Brain microvascular endothelial cell (primary cell): ENCODE results near the gene PHAF1.

ENCODE experiments used
- DNase-seq: peaks from one replicate; pipeline ENCODE4 v3.0.0-alpha.2; 2020
- H3K27ac ChIP-seq: fragments of 250-450 bp; sonication (Bioruptor Pico); 2 replicates; pipeline ENCODE4 v1.5.1; 2020; ENCODE audit warnings: mild to moderate bottlenecking, moderate library complexity
- H3K27me3 ChIP-seq: fragments of 250-450 bp; sonication (Bioruptor Pico); replicated peaks from 2 replicates; pipeline ENCODE4 v1.5.1; 2020; ENCODE audit warnings: mild to moderate bottlenecking
- H3K36me3 ChIP-seq: fragments of 250-450 bp; sonication (Bioruptor Pico); replicated peaks from 2 replicates; pipeline ENCODE4 v1.5.1; 2020; ENCODE audit warnings: mild to moderate bottlenecking
- H3K4me3 ChIP-seq: 2 replicates; pipeline ENCODE4 v1.5.1; 2011; ENCODE audit warnings: low read depth, mild to moderate bottlenecking, control low read depth, low read length, moderate library complexity
- in situ Hi-C: cut with HindIII; loops from 2 replicates; pipeline ENCODE4 v1.10.0; 2017; ENCODE audit warnings: low sequenced_read_pairs, low pct_ligation_motif_present
- TF ChIP-seq, protein P1 (sequence below): IDR thresholded peaks from 2 replicates; pipeline ENCODE4 v1.5.1; 2011; ENCODE audit warnings: low read depth, mild to moderate bottlenecking, moderate library complexity, low read length, control low read depth, inconsistent platforms; ENCODE audit errors: missing control alignments

The PHAF1 gene

DNA sequence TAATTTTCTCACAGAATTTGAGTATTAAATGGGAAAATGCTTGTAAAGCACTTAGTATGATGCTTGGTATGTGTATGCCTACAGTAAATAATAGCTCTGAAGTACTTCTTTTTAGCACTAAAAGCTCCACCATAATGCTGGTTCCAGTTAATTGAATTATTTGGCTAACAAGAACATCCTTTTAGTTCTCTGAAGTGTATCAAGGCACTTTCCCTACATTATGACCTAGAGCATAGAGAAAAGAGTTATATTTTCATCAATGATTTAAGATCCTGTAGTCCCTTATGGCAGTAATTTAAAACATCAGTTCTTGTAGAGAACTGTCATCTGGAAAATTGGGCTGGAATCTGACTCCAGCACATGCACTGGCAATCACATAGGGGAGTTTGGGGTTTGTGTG, 21.9 kb upstream of the PHAF1 start:
- Histone ChIP-seq H3K27ac (no peak overlapping the region), H3K4me3 (no peak overlapping the region), H3K27me3 (no peaks in the 10 kb centered on the region), H3K36me3 (peaks cover 2% of the 10 kb centered on the region)
- TF ChIP-seq, protein P1, sequence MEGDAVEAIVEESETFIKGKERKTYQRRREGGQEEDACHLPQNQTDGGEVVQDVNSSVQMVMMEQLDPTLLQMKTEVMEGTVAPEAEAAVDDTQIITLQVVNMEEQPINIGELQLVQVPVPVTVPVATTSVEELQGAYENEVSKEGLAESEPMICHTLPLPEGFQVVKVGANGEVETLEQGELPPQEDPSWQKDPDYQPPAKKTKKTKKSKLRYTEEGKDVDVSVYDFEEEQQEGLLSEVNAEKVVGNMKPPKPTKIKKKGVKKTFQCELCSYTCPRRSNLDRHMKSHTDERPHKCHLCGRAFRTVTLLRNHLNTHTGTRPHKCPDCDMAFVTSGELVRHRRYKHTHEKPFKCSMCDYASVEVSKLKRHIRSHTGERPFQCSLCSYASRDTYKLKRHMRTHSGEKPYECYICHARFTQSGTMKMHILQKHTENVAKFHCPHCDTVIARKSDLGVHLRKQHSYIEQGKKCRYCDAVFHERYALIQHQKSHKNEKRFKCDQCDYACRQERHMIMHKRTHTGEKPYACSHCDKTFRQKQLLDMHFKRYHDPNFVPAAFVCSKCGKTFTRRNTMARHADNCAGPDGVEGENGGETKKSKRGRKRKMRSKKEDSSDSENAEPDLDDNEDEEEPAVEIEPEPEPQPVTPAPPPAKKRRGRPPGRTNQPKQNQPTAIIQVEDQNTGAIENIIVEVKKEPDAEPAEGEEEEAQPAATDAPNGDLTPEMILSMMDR = no peak
- DNase-seq = no peak
- in situ Hi-C loops = no loop called here

DNA sequence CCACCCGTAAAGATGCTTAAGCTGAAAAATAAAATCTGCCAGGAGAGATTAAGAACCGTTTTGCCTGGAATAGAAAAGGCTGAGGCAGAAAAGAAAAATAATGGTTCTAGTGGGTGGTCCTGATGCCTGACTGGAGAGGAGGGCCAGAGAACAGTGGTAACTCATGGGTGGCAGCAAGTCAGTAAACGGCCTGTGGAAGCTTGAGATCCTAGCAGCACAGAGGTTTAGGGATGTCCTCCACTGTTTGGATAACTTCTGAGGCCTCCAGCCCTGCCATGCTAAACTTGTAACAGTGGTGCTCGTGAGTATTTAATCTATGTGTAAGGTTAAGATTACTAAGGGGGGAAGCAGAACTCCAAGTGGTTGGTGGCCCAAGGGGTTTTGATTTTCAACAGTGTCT, 21.2 kb upstream of the PHAF1 start:
- H3K27ac ChIP-seq = no peak overlapping the region
- in situ Hi-C loops = no loop called here

DNA sequence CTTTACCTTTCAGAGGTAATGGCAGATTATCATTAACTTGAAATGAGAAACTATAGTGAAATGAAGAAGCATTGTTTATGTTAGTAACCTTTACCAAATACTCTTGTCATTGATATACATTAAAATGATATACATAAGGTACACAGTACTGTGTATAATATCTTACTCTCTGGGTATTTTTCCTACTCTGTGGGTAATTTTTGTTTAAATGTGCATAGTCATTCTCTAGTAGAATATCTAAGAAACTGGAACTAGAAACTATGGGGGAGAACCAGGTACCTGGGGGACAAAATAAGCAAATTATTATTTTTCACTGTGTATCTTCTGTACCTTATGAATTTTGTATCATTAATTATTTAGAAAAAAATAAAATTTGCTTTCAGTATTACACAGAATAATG, 20.6 kb upstream of the PHAF1 start:
- Histone ChIP-seq H3K27me3 (no peaks in the 10 kb centered on the region), H3K27ac (no peak overlapping the region), H3K4me3 (no peak overlapping the region), H3K36me3 (peaks cover 3% of the 10 kb centered on the region)
- DNase-seq = no peak
- in situ Hi-C loops = no loop called here
- TF ChIP-seq, protein P1 = no peak

More for the DNA sequence above, 21.2 kb upstream of the PHAF1 start:
- no peak overlapping the region for H3K4me3 ChIP-seq
- no peak for DNase-seq
- TF ChIP-seq, protein P1 = no peak
- peaks cover 2% of the 10 kb centered on the region for H3K36me3 ChIP-seq
- H3K27me3 ChIP-seq = no peaks in the 10 kb centered on the region

DNA sequence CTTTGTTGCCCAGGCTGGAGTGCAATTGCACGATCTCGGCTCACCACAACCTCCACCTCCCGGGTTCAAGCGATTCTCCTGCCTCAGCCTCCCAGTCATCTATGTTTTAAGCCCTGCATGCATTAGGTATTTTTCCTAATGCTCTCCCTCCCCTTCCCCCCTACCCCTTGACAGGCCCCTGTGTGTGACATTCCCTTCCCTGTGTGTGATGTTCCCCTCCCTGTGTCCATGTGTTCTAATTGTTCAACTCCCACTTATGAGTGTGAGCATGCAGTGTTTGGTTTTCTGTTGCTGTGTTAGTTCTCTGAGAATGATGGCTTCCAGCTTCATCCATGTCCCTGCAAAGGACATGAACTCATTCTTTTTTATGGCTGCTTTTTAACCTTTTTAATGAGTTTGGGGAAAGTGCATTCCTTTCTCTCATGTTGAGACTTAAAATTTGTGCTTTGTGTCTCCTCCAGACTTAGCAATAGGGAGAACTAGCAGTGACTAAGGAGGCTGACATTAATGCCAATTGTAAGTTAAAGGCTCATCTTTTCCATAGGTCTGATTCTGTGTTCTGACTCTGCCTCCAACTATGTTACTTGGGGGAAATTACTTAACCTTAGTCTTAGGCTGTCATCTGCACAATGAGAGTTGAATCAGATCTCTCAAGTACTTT, 17.7 kb upstream of the PHAF1 start:
- Histone ChIP-seq H3K36me3 (peaks cover 3% of the 10 kb centered on the region), H3K27me3 (no peaks in the 10 kb centered on the region), H3K4me3 (no peak overlapping the region), H3K27ac (no peak overlapping the region)
- TF ChIP-seq, protein P1 = no peak
- no peak for DNase-seq
- in situ Hi-C loops = no loop called here

DNA sequence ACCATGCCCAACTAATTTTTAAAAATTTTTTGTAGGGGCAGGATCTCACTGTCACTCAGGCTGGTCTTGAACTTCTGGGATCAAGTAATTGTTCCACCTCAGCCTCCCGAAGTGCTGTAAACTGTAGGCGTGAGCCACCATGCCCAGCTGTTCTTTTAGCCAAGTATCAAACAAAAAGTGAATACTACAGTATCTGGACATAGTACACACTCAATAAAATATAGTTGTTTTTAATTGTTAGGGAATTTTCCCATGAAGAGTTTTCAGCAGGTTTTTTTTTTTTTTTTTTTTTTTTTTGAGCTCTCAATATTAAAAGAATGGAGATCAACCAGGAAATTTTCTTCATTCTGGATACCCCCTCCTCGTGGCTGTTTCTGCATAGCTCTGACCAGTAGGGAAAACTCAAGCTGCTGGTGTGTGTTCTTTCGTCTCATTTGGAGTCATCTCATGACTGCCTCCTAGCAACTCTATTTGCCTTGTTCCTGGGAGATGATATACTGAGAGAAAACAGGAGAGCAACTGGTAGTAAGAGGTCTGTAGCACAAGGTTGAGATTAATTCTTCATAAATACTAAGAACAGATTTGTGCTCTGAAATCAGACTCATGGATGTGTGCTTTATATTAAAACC, 16.5 kb upstream of the PHAF1 start:
- no peak for DNase-seq
- no peak overlapping the region for H3K4me3 ChIP-seq
- no peak overlapping the region for H3K27ac ChIP-seq
- H3K27me3 ChIP-seq = no peaks in the 10 kb centered on the region
- peaks cover 3% of the 10 kb centered on the region for H3K36me3 ChIP-seq
- in situ Hi-C loops = no loop called here
- TF ChIP-seq, protein P1 = no peak

DNA sequence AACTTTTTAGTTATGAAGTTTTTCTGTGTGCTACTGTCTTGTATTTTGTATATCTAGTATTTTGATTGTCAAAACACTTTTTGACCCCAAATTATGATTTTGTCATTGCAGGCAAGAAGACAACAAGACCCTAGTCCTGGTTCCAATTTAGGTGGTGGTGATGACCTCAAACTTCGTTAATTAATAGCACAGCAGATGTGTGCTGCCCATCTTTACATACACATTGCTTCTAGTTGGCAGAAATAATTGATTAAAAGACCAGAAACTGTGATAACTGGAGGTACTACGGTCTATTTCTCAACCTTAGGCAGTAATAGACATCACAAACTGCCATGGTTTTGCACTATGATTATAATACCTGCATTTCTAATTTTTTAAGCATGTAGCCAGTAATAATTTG, 11.1 kb upstream of the PHAF1 start:
- in situ Hi-C loops = no loop called here
- TF ChIP-seq, protein P1 = no peak
- DNase-seq = no peak
- Histone ChIP-seq H3K27ac (no peak overlapping the region), H3K27me3 (no peaks in the 10 kb centered on the region), H3K4me3 (no peak overlapping the region), H3K36me3 (peaks cover 3% of the 10 kb centered on the region)
